WTC11 (cell line): ENCODE data around the gene MAP3K5. TPM values are rescaled to one million over a fixed set of nuclear protein-coding genes. Genes with fewer than 3 reads are reported as not detected.

Source experiments
- ATAC-seq: fragments of 200-7000 bp; cut with Tn5 transposase; 2 replicates; pipeline ENCODE4 v1.10.0; 2021; ENCODE audit warnings: mild to moderate bottlenecking, moderate library complexity
- CTCF ChIA-PET: fragments of 300-600 bp; sonication (Branson Sonifier 250); formaldehyde crosslinking; loops from one replicate; lab custom pipeline; 2021; ENCODE audit warnings: antibody characterized with exemption; lab: Charles Lee
- POLR2A ChIA-PET: fragments of 350-600 bp; sonication (Branson Sonifier 250); formaldehyde crosslinking; loops from one replicate; lab custom pipeline; 2021; ENCODE audit warnings: antibody characterized with exemption; lab: Charles Lee
- DNase-seq: peaks from one replicate; pipeline ENCODE4 v3.0.0; 2021; ENCODE audit warnings: low spot score
- H3K27ac Mint-ChIP-seq: 2 replicates; pipeline ENCODE4 v1.8.0; 2021; ENCODE audit warnings: mixed read lengths
- H3K27me3 Mint-ChIP-seq: 2 replicates; pipeline ENCODE4 v1.8.0; 2021; ENCODE audit warnings: low read depth, mild to moderate bottlenecking, moderate library complexity, mixed read lengths
- H3K36me3 Mint-ChIP-seq: 2 replicates; pipeline ENCODE4 v1.8.0; 2021; ENCODE audit warnings: mixed read lengths
- H3K4me1 Mint-ChIP-seq: 2 replicates; pipeline ENCODE4 v1.8.0; 2022; ENCODE audit warnings: mixed read lengths
- H3K4me3 Mint-ChIP-seq: 2 replicates; pipeline ENCODE4 v1.8.0; 2021; ENCODE audit warnings: mild to moderate bottlenecking, moderate library complexity, mixed read lengths
- H3K9me3 Mint-ChIP-seq: 2 replicates; pipeline ENCODE4 v1.8.0; 2021; ENCODE audit warnings: mixed read lengths
- ATF6 ChIP-seq: sonication (generic); formaldehyde crosslinking; IDR thresholded peaks from 2 replicates; pipeline ENCODE4 v1.8.1; 2023; ENCODE audit warnings: mild to moderate bottlenecking, missing genetic modification reagents
- CBFB ChIP-seq: sonication (generic); formaldehyde crosslinking; IDR thresholded peaks from 2 replicates; pipeline ENCODE4 v1.8.1; 2022; ENCODE audit warnings: mild to moderate bottlenecking, low read depth, missing genetic modification reagents
- ETV6 ChIP-seq: sonication (generic); formaldehyde crosslinking; IDR thresholded peaks from 2 replicates; pipeline ENCODE4 v1.8.1; 2022; ENCODE audit warnings: mild to moderate bottlenecking, missing genetic modification reagents
- GABPB1 ChIP-seq: sonication (generic); formaldehyde crosslinking; IDR thresholded peaks from 2 replicates; pipeline ENCODE4 v1.8.1; 2023; ENCODE audit warnings: mild to moderate bottlenecking, missing genetic modification reagents
- JAZF1 ChIP-seq: fragments of 250-450 bp; sonication (Bioruptor Pico); IDR thresholded peaks from 2 replicates; pipeline ENCODE4 v1.9.0; 2021; ENCODE audit warnings: moderate library complexity, mild to moderate bottlenecking, inconsistent platforms
- NFE2L1 ChIP-seq: sonication (generic); formaldehyde crosslinking; IDR thresholded peaks from 2 replicates; pipeline ENCODE4 v1.8.1; 2023; ENCODE audit warnings: missing genetic modification reagents
- PRDM15 ChIP-seq: sonication (generic); formaldehyde crosslinking; IDR thresholded peaks from 2 replicates; pipeline ENCODE4 v1.8.0; 2022; ENCODE audit warnings: missing genetic modification reagents
- SMAD4 ChIP-seq: sonication (generic); formaldehyde crosslinking; IDR thresholded peaks from 2 replicates; pipeline ENCODE4 v1.8.0; 2022; ENCODE audit warnings: mild to moderate bottlenecking, missing genetic modification reagents
- SP1 ChIP-seq: sonication (generic); formaldehyde crosslinking; conservative IDR thresholded peaks from 2 replicates; pipeline ENCODE4 v1.8.1; 2022; ENCODE audit warnings: missing genetic modification reagents
- TCF7 ChIP-seq: sonication (generic); formaldehyde crosslinking; IDR thresholded peaks from 2 replicates; pipeline ENCODE4 v1.8.0; 2022; ENCODE audit warnings: mild to moderate bottlenecking, low read depth, missing genetic modification reagents, moderate library complexity
- ZBTB43 ChIP-seq: sonication (generic); formaldehyde crosslinking; IDR thresholded peaks from 2 replicates; pipeline ENCODE4 v1.8.1; 2023; ENCODE audit warnings: mild to moderate bottlenecking, missing genetic modification reagents
- ZNF138 ChIP-seq: sonication (generic); formaldehyde crosslinking; conservative IDR thresholded peaks from 2 replicates; pipeline ENCODE4 v1.8.1; 2022; ENCODE audit warnings: mild to moderate bottlenecking, moderate library complexity, missing genetic modification reagents
- ZNF532 ChIP-seq: fragments of 250-450 bp; sonication (Bioruptor Pico); IDR thresholded peaks from 2 replicates; pipeline ENCODE4 v1.9.0; 2021; ENCODE audit warnings: mild to moderate bottlenecking, borderline replicate concordance
- total RNA-seq: library from RNA; stranded (reverse); gene quantifications from 3 replicates; pipeline ENCODE4 v1.2.3, GENCODE V29; 2021

Gene MAP3K5
- total RNA-seq, 1 experiment from 2014 or later: 1.6 TPM

GRCh38 chr6:136564180-136564579 is 228.1 kb downstream of the MAP3K5 start (continued):
- TF ChIP-seq ZNF138: no peak
- TF ChIP-seq, all 79 proteins: peak for 0

- TF ChIP-seq CBFB (no peak), ZBTB43 (CRISPR knock-in tag) (no peak), SMAD4 (no peak), ETV6 (CRISPR knock-in tag) (no peak), GABPB1 (no peak), SP1 (no peak), TCF7 (CRISPR knock-in tag) (no peak), ZNF532 (CRISPR knock-in tag) (no peak), ATF6 (CRISPR knock-in tag) (no peak)
- TF ChIP-seq, all 79 proteins: peak for 0
- Mint-ChIP-seq H3K27me3 (no peaks in the 10 kb centered on the region), H3K36me3 (no peaks in the 10 kb centered on the region), H3K4me3 (no peak overlapping the region), H3K4me1 (no peaks in the 10 kb centered on the region), H3K9me3 (no peaks in the 10 kb centered on the region), H3K27ac (no peak overlapping the region)
- no peak for ATAC-seq
- ChIA-PET POLR2A (no interaction called here), CTCF (interaction anchor here (1.9 kb wide), 1 partner anchor 13 kb away, joined by 11 read pairs; the partner anchor contains the start of gene MAP7)
- DNase-seq: no peak
These were observed 228.7 kb downstream of the MAP3K5 start for GRCh38 chr6:136563386-136564152.

GRCh38 chr6:136562211-136562610 is 230.1 kb downstream of the MAP3K5 start:
- no peaks in the 10 kb centered on the region for H3K9me3 Mint-ChIP-seq
- ChIA-PET POLR2A (no interaction called here), CTCF (interaction anchor here (1.9 kb wide), 1 partner anchor 12 kb away, joined by 11 read pairs; the partner anchor contains the start of gene MAP7)
- DNase-seq (no peak), ATAC-seq (no peak)
- H3K27ac Mint-ChIP-seq: no peak overlapping the region
- no peaks in the 10 kb centered on the region for H3K36me3 Mint-ChIP-seq
- no peaks in the 10 kb centered on the region for H3K27me3 Mint-ChIP-seq
- no peaks in the 10 kb centered on the region for H3K4me1 Mint-ChIP-seq
- TF ChIP-seq JAZF1 (CRISPR knock-in tag) (no peak), NFE2L1 (CRISPR knock-in tag) (no peak), PRDM15 (CRISPR knock-in tag) (no peak)
- H3K4me3 Mint-ChIP-seq: no peak overlapping the region
